DMS153 (cell line): Measurements from ENCODE around the gene CTXN3.

ENCODE experiments used
- DNase-seq: peaks from one replicate; lab custom pipeline; 2025; lab: John Stamatoyannopoulos, UW

Gene CTXN3

GRCh38 chr5:127649018-127649439, at the start of gene CTXN3:
Gene CTXN3, plus strand, starts transcription at chr5:127649082. Its CDS starts 8,440 bp downstream, at chr5:127657522.
- peak; percentile 91 for DNase-seq

DNA sequence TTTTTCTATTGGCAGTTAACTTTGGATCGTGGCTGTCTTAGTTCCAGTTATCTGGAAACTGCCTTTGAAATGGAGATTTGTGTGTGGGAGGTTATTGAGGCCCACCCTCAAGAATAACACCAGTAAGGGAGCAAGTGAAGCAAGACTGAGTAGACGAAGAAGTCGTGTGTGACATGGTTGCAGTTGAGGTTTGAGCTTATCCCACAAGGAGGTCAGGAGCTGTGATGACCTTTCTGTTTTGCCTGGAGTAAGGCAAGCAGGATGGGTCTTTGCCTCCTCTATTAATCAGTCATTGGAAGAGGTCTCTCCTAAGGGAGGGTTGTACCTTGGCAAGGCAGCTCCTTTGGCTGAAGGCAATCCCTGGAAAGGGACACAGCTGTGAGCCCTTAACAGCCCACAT, 49.6 kb upstream of the CTXN3 start:
- no peak for DNase-seq

DNA sequence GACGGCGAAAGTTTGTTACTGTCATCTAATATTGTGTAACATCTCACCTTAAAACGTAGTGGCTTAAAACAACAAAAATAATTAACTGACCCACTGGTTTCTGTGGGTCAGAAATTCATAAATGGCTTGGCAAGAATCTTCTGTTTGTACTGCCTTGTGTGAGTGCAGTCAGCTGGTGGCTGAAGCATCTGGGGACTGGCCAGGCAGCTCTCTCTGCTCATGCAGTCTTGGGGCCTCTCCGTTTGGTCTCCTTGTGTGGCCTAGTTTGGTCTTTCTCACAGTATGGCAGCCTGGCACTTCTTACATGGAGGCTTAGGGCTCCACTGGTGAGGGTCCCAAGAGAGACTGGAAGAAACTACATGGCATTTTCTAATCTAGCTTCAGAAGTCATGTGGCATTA, 49.0 kb upstream of the CTXN3 start:
- DNase-seq: no peak

- DNase-seq: no peak
These were observed 47.8 kb upstream of the CTXN3 start for GRCh38 chr5:127601111-127601510.

- no peak for DNase-seq
These were observed 47.3 kb upstream of the CTXN3 start for GRCh38 chr5:127601601-127602000.

DNA sequence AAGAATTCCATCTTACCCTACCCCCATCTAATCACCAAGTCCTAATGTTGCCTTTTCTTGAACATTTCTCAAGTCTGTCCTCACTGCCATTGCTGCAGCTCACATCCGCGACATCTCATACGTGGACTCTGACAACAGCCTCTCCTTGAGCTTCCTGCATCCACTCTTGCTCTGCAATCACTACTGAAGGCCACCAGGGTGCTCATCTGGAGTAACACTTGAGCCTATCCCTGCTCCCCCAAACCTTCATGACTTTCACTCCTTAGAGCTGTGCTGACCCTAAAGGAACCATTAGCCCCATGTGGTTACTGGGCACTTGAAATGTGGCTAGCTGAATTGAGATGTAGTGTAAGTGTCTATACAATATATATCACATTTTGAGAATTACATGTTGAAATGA, 46.4 kb upstream of the CTXN3 start:
- no peak for DNase-seq

- DNase-seq: no peak
These were observed 45.7 kb upstream of the CTXN3 start for GRCh38 chr5:127602896-127603844.

DNA sequence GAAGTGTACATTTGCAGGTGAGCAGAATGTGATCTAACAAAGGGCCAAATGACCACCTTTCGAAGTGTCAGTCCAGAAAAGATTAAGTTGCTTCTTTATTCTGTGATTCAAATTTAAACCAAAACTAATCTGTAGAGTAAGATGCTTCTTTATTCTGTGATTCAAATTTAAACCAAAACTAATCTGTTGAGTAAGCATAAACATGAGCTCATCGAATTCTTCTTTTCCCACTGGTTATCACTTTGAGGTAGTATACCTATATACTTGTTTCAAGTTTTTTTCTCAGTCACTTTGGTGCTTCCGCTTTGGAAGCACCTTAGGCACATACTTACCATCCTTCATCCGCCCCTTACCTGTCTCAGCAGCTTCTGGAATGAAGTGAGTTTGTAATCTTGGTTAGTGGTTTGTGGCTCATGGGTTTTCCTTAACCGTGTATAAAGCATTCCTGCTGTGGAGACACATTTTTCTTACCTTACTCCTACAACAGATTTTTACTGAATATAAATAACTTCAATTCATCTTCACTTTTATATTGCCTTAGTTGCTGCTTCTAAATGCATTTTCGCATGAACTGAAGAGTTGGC, 40.7 kb upstream of the CTXN3 start:
- DNase-seq: no peak

DNA sequence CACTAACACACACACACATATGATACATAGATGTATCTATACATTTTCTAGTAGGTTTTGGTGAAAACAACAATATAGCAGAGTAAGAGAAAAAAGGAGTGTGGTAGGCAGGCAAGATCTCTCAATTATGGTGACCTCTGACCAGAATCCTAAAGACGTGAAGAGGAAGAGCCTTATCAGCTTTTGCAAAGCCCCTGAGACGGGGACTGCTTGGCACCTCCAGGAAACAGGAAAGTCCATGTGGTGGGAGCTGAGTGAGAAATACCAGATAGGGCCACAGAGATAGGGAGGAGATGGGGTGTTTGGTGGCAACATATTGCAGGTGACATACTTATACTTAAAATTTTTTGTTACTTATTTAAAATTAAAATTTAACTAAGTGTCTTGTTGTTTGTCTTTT, 39.9 kb upstream of the CTXN3 start:
- no peak for DNase-seq

- DNase-seq: no peak
These were observed 38.9 kb upstream of the CTXN3 start for GRCh38 chr5:127609957-127610356.

GRCh38 chr5:127612441-127613141, 36.3 kb upstream of the CTXN3 start:
- no peak for DNase-seq

- DNase-seq: no peak
These were observed 33.0 kb upstream of the CTXN3 start for GRCh38 chr5:127615916-127616315.

GRCh38 chr5:127619908-127620479, 28.9 kb upstream of the CTXN3 start:
- DNase-seq: no peak

GRCh38 chr5:127621601-127622325, 27.1 kb upstream of the CTXN3 start:
- no peak for DNase-seq

- no peak for DNase-seq
These were observed 14.9 kb upstream of the CTXN3 start for GRCh38 chr5:127634007-127634406.

DNA sequence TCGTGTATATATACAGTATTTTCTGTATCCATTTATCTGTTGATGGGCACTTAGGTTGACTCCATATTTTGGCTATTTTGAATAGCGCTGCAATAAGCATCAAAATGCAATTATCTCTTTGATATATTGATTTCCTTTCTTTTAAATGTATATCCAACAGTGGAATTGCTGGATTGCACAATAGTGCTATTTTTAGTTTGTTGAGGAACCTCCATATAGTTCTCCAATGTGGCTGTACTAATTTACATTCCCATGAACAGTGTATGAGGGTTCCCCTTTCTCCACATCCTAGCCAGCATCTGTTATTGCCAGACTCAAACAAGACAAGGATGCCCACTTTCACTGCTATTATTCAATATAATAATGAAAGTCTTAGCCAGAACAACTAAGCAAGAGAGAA, 9.1 kb upstream of the CTXN3 start:
- no peak for DNase-seq

DNA sequence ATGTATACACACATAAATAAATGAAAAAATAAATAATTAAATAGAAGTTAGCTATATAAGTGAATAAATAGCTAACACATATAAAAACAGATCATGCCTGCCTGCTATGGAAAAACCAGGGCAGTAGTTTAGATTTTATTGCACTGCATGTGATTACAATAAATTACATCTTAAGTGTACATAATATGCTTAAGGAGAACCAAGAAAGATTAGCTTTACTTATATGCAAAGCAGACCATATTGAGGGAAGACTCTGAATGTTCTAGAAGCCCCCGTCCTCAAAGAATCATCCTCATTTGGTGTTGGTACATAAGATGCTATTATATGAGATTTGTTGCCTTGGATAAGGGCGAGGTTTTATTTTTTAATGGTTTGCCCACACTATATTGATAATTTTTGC, 5.9 kb upstream of the CTXN3 start:
- DNase-seq: no peak

- DNase-seq: no peak
These were observed 5.3 kb upstream of the CTXN3 start for GRCh38 chr5:127643607-127644006.

GRCh38 chr5:127645300-127645726, 3.6 kb upstream of the CTXN3 start:
- DNase-seq: no peak

DNA sequence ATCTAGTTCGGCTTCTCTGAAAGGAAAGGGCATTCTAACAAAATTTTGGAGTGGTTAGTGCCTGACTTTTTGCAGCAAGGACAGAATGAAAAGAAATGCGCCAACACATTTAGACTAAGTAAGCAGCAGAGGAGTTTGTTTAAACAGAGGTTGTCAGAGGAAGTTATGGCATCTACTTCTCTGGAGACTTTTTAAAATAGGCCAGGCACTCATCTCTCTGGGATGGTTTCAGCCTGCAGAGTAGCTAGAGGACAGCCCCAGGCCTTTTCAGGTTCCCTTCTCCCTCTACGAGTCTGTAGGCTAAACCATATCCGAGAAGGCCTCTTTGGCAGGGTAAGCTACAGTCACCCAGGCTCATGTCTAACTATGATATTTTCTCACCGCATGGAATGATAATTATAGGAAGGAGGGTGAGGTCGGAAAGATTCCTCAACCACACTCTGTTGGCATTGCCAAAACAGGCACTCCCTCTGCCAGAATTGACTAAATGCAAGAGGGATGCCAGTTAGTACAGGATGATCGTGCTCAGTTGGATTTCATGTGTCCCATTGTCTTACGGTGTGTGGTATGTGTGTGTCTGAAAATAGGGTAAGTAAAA, 1.4 kb upstream of the CTXN3 start:
- peak; percentile 0 for DNase-seq

DNA sequence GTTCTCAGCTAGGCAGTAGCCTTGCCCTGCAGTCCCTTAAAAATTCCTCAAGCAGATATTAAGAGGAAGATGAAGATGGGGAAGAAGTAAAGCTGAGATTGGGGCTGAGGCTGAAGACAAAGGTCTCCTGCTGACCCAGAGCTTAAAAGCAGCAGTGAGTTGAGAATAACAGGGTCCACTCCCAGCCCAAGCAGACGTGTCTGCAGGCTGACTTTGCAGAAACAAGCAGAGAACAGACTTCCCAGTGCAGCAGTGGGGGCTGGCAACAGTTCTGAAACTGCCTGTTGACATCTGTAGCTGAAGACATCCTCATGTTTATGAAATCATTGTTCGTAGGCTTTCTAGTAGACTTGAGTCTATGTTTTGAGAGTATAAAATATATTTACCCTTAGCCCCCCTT, 1.1 kb downstream of the CTXN3 start:
- DNase-seq: no peak
